Mammary epithelial cell (primary cell): ENCODE results near the gene LIPN.

Experiments
- EZH2 ChIP-seq: IDR thresholded peaks from 2 replicates; pipeline ENCODE4 v1.6.1; 2012; ENCODE audit warnings: low read length, inconsistent platforms, borderline replicate concordance
- TF ChIP-seq, protein P1 (sequence below), 2 donors: IDR thresholded peaks in 1 of 2; conservative IDR thresholded peaks in 1 of 2; 2 replicates each; pipeline ENCODE4 v1.5.1; 2011 to 2012; ENCODE audit warnings: inconsistent platforms in 2 of 2, low read length in 2 of 2, mild to moderate bottlenecking in 2 of 2, control low read depth in 1 of 2, low read depth in 1 of 2; ENCODE audit not compliant: insufficient read depth in 1 of 2; ENCODE audit errors: extremely low read depth in 1 of 2

DNA sequence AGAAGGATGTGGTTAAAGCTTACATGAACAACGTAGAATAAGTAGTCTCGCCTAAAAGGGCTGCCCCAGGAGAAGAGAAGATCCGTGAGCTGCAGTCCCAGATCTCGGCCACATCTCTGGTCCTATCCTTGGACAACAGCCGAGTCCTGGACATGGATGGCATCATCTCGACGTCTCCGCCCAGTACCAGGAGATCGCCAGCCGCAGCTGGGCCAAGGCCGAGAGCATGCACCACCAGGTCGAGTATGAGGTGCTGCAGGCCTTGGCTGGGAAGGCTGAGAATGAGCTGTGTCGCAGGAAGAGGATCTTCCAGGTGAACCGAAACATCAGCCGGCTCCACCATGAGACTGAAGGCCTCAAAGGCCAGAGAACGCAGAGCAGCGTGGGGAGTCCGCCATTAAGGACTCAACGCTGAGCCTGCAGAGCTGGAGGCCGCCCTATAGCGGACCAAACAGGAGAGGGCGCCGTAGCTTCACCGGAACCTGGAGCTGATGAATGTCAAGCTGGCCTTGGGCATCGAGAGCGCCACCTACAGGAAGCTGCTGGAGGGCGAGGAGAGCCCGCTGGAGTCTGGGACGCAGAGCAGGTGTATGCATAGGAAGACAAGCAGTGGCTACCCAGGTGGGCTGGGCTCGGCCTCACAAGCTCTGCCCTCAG lies 31.6 kb upstream of the LIPN start:
- TF ChIP-seq, protein P1, sequence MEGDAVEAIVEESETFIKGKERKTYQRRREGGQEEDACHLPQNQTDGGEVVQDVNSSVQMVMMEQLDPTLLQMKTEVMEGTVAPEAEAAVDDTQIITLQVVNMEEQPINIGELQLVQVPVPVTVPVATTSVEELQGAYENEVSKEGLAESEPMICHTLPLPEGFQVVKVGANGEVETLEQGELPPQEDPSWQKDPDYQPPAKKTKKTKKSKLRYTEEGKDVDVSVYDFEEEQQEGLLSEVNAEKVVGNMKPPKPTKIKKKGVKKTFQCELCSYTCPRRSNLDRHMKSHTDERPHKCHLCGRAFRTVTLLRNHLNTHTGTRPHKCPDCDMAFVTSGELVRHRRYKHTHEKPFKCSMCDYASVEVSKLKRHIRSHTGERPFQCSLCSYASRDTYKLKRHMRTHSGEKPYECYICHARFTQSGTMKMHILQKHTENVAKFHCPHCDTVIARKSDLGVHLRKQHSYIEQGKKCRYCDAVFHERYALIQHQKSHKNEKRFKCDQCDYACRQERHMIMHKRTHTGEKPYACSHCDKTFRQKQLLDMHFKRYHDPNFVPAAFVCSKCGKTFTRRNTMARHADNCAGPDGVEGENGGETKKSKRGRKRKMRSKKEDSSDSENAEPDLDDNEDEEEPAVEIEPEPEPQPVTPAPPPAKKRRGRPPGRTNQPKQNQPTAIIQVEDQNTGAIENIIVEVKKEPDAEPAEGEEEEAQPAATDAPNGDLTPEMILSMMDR (conservative IDR thresholded peaks at IDR 0.05 in 1 of 2, IDR thresholded peaks at IDR 0.05 in 1 of 2; ENCODE audit: extremely low read depth in 1 of 2, insufficient read depth in 1 of 2, low read depth in 1 of 2, low read length in 2 of 2) = peak; percentile 34 to 43
- no peak for TF ChIP-seq EZH2
